HepG2 (cell line): ENCODE data around the gene SH2D2A. TPM values are rescaled to one million over a fixed set of nuclear protein-coding genes. Genes with fewer than 3 reads are reported as not detected.

Experiments
- ATAC-seq: fragments of 200-7000 bp; cut with Tn5 transposase; 3 replicates; pipeline ENCODE4 v1.9.1; 2020; ENCODE audit warnings: mild to moderate bottlenecking, moderate library complexity
- BruUV-seq: library from RNA; stranded (reverse); fragments of 400-500 nt; replicated peaks from 2 replicates; lab custom pipeline; 2021; lab: Mats Ljungman, UMichigan
- CTCF ChIA-PET: fragments of 300-600 bp; formaldehyde crosslinking; extraction: SDS; loops from one replicate; lab custom pipeline; 2021; ENCODE audit warnings: low total read pairs, inconsistent platforms, low intra/inter-chr PET ratio; lab: Yijun Ruan, JAX
- POLR2A ChIA-PET: fragments of 350-600 bp; sonication (Branson Sonifier 250); formaldehyde crosslinking; loops from one replicate; lab custom pipeline; 2020; ENCODE audit warnings: antibody characterized with exemption, inconsistent platforms; lab: Yijun Ruan, JAX
- DNase-seq: peaks from one replicate; pipeline ENCODE4 v3.0.0-alpha.2; 2015; ENCODE audit warnings: low spot score
- FAIRE-seq: peaks from 3 replicates; lab custom pipeline; 2011; peaks lifted over from hg19 to GRCh38; lab: Jason Lieb, UNC
- H2AFZ ChIP-seq: one replicate; pipeline ENCODE4 v1.6.1; 2011; ENCODE audit warnings: low read length, inconsistent platforms
- H3K27ac ChIP-seq: fragments of 300-600 bp; 3 replicates; pipeline ENCODE4 v1.8.0; 2011; ENCODE audit warnings: mixed run types, mild to moderate bottlenecking, mixed read lengths, low read length, inconsistent platforms; ENCODE audit not compliant: insufficient read depth; ENCODE audit errors: extremely low read length
- H3K27me3 ChIP-seq, 2 experiments: fragments of 200-600 bp in 1 of 2; 2 replicates in 1 of 2; 3 replicates in 1 of 2; pipeline versions ENCODE4 v1.6.0 to v1.8.0; 2011; ENCODE audit warnings: low read length in 2 of 2, mild to moderate bottlenecking in 2 of 2, moderate library complexity in 2 of 2, inconsistent platforms in 1 of 2; ENCODE audit not compliant: insufficient read depth in 2 of 2, control insufficient read depth in 1 of 2
- H3K36me3 ChIP-seq, 2 experiments: fragments of 200-600 bp in 1 of 2; replicated peaks in 1 of 2; 2 replicates in 1 of 2; 3 replicates in 1 of 2; pipeline versions ENCODE4 v1.5.1 to v1.8.0; 2011; ENCODE audit warnings: low read length in 2 of 2, inconsistent platforms in 1 of 2; ENCODE audit not compliant: insufficient read depth in 2 of 2, control insufficient read depth in 1 of 2
- H3K4me1 ChIP-seq: 2 replicates; pipeline ENCODE4 v1.5.1; 2012; ENCODE audit warnings: low read length, inconsistent platforms; ENCODE audit not compliant: insufficient read depth
- H3K4me2 ChIP-seq: 2 replicates; pipeline ENCODE4 v1.6.0; 2011; ENCODE audit warnings: low read depth, low read length, inconsistent platforms
- H3K4me3 ChIP-seq, 3 experiments: fragments of 200-600 bp in 1 of 3; sonication (generic), shearing (Covaris generic) in 1 of 3; replicated peaks in 1 of 3; 2 replicates each; pipeline ENCODE4 v1.5.1; 2011 to 2016; ENCODE audit warnings: low read length in 3 of 3, inconsistent platforms in 2 of 3, low read depth in 2 of 3, mild to moderate bottlenecking in 2 of 3, control low read depth in 1 of 3, mixed read lengths in 1 of 3; ENCODE audit not compliant: insufficient read depth in 1 of 3
- H3K79me2 ChIP-seq: one replicate; pipeline ENCODE4 v1.6.1; 2011; ENCODE audit warnings: low read length, inconsistent platforms; ENCODE audit not compliant: insufficient read depth
- H3K9ac ChIP-seq: 2 replicates; pipeline ENCODE4 v1.6.0; 2011; ENCODE audit warnings: mild to moderate bottlenecking, low read depth, low read length, inconsistent platforms; ENCODE audit not compliant: insufficient read depth
- H3K9me3 ChIP-seq: 2 replicates; pipeline ENCODE4 v1.5.1; 2012; ENCODE audit warnings: mild to moderate bottlenecking, low read length
- H4K20me1 ChIP-seq: 2 replicates; pipeline ENCODE4 v1.6.0; 2011; ENCODE audit warnings: inconsistent platforms, mild to moderate bottlenecking, low read length, moderate library complexity; ENCODE audit not compliant: insufficient read depth
- AHR ChIP-seq: IDR thresholded peaks from 2 replicates; pipeline ENCODE4 v1.6.1; 2018; ENCODE audit warnings: missing genetic modification reagents, missing compliant biosample characterization
- CHD4 ChIP-seq: fragments of 200-600 bp; sonication (generic); IDR thresholded peaks from 2 replicates; pipeline ENCODE4 v1.7.0; 2017; ENCODE audit warnings: mild to moderate bottlenecking, low read length, borderline replicate concordance
- ELF1 ChIP-seq: sonication (generic); formaldehyde crosslinking; IDR thresholded peaks from 2 replicates; pipeline ENCODE4 v1.4.0; 2020; ENCODE audit warnings: missing genetic modification reagents
- HNRNPL ChIP-seq: fragments of 200-400 bp; formaldehyde crosslinking; IDR thresholded peaks from 2 replicates; pipeline ENCODE4 v1.6.1; 2017; ENCODE audit warnings: mild to moderate bottlenecking, low read depth, low read length
- JARID2 ChIP-seq: sonication (generic); formaldehyde crosslinking; IDR thresholded peaks from 2 replicates; pipeline ENCODE4 v1.8.1; 2023; ENCODE audit warnings: missing genetic modification reagents, inconsistent platforms; ENCODE audit not compliant: insufficient replicate concordance
- KLF16 ChIP-seq, 2 experiments: sonication (generic) in 1 of 2; formaldehyde crosslinking in 1 of 2; IDR thresholded peaks; 2 replicates each; pipeline versions ENCODE4 v1.6.1 to v1.8.0; 2016 to 2023; ENCODE audit warnings: missing genetic modification reagents in 2 of 2, missing compliant biosample characterization in 1 of 2
- MEIS2 ChIP-seq: sonication (generic); formaldehyde crosslinking; IDR thresholded peaks from 2 replicates; pipeline ENCODE4 v1.9.0; 2021; ENCODE audit warnings: mild to moderate bottlenecking, missing genetic modification reagents
- RBFOX2 ChIP-seq: fragments of 200-400 bp; formaldehyde crosslinking; IDR thresholded peaks from 2 replicates; pipeline ENCODE4 v1.6.1; 2017; ENCODE audit warnings: low read depth, mild to moderate bottlenecking, low read length
- RELA ChIP-seq: sonication (generic); formaldehyde crosslinking; IDR thresholded peaks from 2 replicates; pipeline ENCODE4 v1.4.0; 2020; ENCODE audit warnings: missing genetic modification reagents
- RNF219 ChIP-seq: sonication (generic); formaldehyde crosslinking; IDR thresholded peaks from 2 replicates; pipeline ENCODE4 v1.5.0; 2020; ENCODE audit warnings: mild to moderate bottlenecking, missing genetic modification reagents
- SAP130 ChIP-seq: IDR thresholded peaks from 2 replicates; pipeline ENCODE4 v1.6.1; 2016; ENCODE audit warnings: low read depth
- SP4 ChIP-seq: sonication (generic); formaldehyde crosslinking; IDR thresholded peaks from 2 replicates; pipeline ENCODE4 v1.8.1; 2023; ENCODE audit warnings: mild to moderate bottlenecking, missing genetic modification reagents
- YEATS2 ChIP-seq: sonication (generic); formaldehyde crosslinking; IDR thresholded peaks from 2 replicates; pipeline ENCODE4 v1.4.0; 2020; ENCODE audit warnings: missing genetic modification reagents, borderline replicate concordance
- YY1 ChIP-seq: IDR thresholded peaks from 2 replicates; pipeline ENCODE4 v1.6.1; 2011; ENCODE audit warnings: low read length, low read depth, moderate library complexity, mild to moderate bottlenecking; ENCODE audit not compliant: insufficient read depth, insufficient replicate concordance
- ZNF224 ChIP-seq: sonication (generic); formaldehyde crosslinking; IDR thresholded peaks from 2 replicates; pipeline ENCODE4 v1.5.0; 2020; ENCODE audit warnings: mild to moderate bottlenecking, missing genetic modification reagents
- ZNF230 ChIP-seq: sonication (generic); formaldehyde crosslinking; IDR thresholded peaks from 2 replicates; pipeline ENCODE4 v1.4.0; 2020; ENCODE audit warnings: mild to moderate bottlenecking, missing genetic modification reagents
- ZNF784 ChIP-seq: sonication (generic); formaldehyde crosslinking; IDR thresholded peaks from 2 replicates; pipeline ENCODE4 v1.5.1; 2020; ENCODE audit warnings: missing genetic modification reagents, mild to moderate bottlenecking, borderline replicate concordance
- ZZZ3 ChIP-seq: sonication (generic); formaldehyde crosslinking; IDR thresholded peaks from 2 replicates; pipeline ENCODE4 v1.4.0; 2020; ENCODE audit warnings: missing genetic modification reagents, mild to moderate bottlenecking, borderline replicate concordance
- WGBS: methylation state at CpG from one replicate; pipeline ENCODE4 v1.1.6; 2017; ENCODE audit warnings: low lambda C conversion rate; 5-methylcytosine and 5-hydroxymethylcytosine counted together
- in situ Hi-C: cut with HindIII; loops from 2 replicates; pipeline ENCODE4 v1.10.0; 2017; ENCODE audit warnings: low pct_unique_long_range_greater_than_20kb; ENCODE audit not compliant: extremely low pct_ligation_motif_present
- intact Hi-C: fragments of 100-400 bp; cut with micrococcal nuclease; formaldehyde crosslinking; loops from one replicate; pipeline ENCODE4 v1.10.0; 2022; ENCODE audit not compliant: unreplicated experiment
- polyA plus RNA-seq, 8 experiments: library from polyadenylated mRNA; depleted of rRNA in 3 of 8; stranded (reverse) in 7 of 8; unstranded in 1 of 8; fragments of >200 nt; fragmentation: Illumina TruSeq in 4 of 8; extraction: Trizol in 4 of 8; gene quantifications; 2 replicates each; pipeline versions ENCODE4 v1.2.1 to v1.2.3, GENCODE V29; 2011 to 2016; ENCODE audit warnings: low read depth in 4 of 8, missing spikeins in 1 of 8, mixed read lengths in 1 of 8; ENCODE audit not compliant: insufficient read depth in 1 of 8
- total RNA-seq, 5 experiments: library from RNA; depleted of rRNA; stranded (reverse); fragments of >200 nt; fragmentation: Illumina TruSeq; extraction: Trizol; gene quantifications; 2 replicates each; pipeline ENCODE4 v1.2.3, GENCODE V29; 2016; ENCODE audit warnings: low read depth in 1 of 5

Gene SH2D2A
- total and polyA plus RNA-seq, 2 of the 13 experiments (the other 11 are each of a cell fraction or from before 2014, with no cell fraction given) = 0.57 to 0.73 TPM

- TF ChIP-seq ZNF784 (CRISPR knock-in tag) (no peak), RBFOX2 (peak; percentile 48), MEIS2 (CRISPR knock-in tag) (0 out of 2 replicates have a peak, but pooled peaks have one; percentile 48)
These were observed 48.6 kb downstream of the SH2D2A start (continued) for GRCh38 chr1:156767879-156768604.

GRCh38 chr1:156767101-156767878 lies 49.4 kb downstream of the SH2D2A start, which contains the start of gene PRCC:
PRCC (plus strand) TSS chr1:156767535; CDS start chr1:156767772, 237 bp downstream.
- Histone ChIP-seq H2AFZ (peak within 1 kb of the TSS; percentile 55), H3K9ac (peak within 1 kb of the TSS; percentile 96), H3K4me2 (peak within 1 kb of the TSS; percentile 85), H3K4me3 (peak within 1 kb of the TSS; percentile 85 to 100 (median 92)), H3K27ac (peak within 1 kb of the TSS; percentile 84), H3K79me2 (peaks cover 52% of the 10 kb centered on the region), H3K9me3 (no peaks in the 10 kb centered on the region), H4K20me1 (peaks cover 5% of the 10 kb centered on the region; the same call in 1 of the 2 replicates), H3K36me3 (peaks cover 3 to 19% of the 10 kb centered on the region in 2 experiments; a peak in 1 of 5 replicates), H3K4me1 (peaks cover 49% of the 10 kb centered on the region), H3K27me3 (no peaks in the 10 kb centered on the region; a peak in 1 of 5 replicates)
- in situ Hi-C loops (loop anchor here (5.0 kb wide), 1 partner anchor 40 kb away; the partner anchor contains the start of genes ISG20L2 and METTL25B), intact Hi-C loops (loop anchor here (1.0 kb wide), 3 partner anchors 16 to 41 kb away; partner anchors contain the start of genes HDGF and MRPL24)
- under 1% methylated on average over 20 of the region's 50 CpGs for WGBS
- POLR2A ChIA-PET = interaction anchor here (0.5 to 6.5 kb wide), 21 partner anchors 8 to 310 kb away, joined by 3 to 125 read pairs (median 4); partner anchors contain the start of genes HDGF, ISG20L2, METTL25B and MRPL24
- ATAC-seq (peak; percentile 96), DNase-seq (peak; percentile 99), FAIRE-seq (peak; percentile 99)
- CTCF ChIA-PET = no interaction called here
- no TSS peak for BruUV-seq
- TF ChIP-seq CHD4 (no peak), SAP130 (peak; percentile 74), ZNF224 (0 out of 2 replicates have a peak, but pooled peaks have one; percentile 54), JARID2 (CRISPR knock-in tag) (peak; percentile 52), YY1 (peak; percentile 95), ZNF230 (CRISPR knock-in tag) (0 out of 2 replicates have a peak, but pooled peaks have one; percentile 11), YEATS2 (CRISPR knock-in tag) (peak; percentile 85), RELA (CRISPR knock-in tag) (no peak), ELF1 (peak; percentile 92), KLF16 (CRISPR knock-in tag; IDR thresholded peaks at IDR 0.05) (peak in 1 of 2 experiments; percentile 81; a peak in 2 of 4 replicates), SP4 (CRISPR knock-in tag) (peak; percentile 47; the same call in 1 of the 2 replicates), AHR (CRISPR knock-in tag) (0 out of 2 replicates have a peak, but pooled peaks have one; percentile 60), RNF219 (CRISPR knock-in tag) (no peak), HNRNPL (0 out of 2 replicates have a peak, but pooled peaks have one; percentile 60), ZZZ3 (CRISPR knock-in tag) (peak; percentile 46; the same call in 1 of the 2 replicates)
